NCI-H2107 (cell line): ENCODE results near the gene FBXO24.
"Not testable (repeated sequence)": the region's sequence is repeated elsewhere in the genome, so short reads cannot be mapped to it uniquely, and the experiment has no call there.

Experiments used
- DNase-seq: peaks from one replicate; lab custom pipeline; 2025; lab: John Stamatoyannopoulos, UW

FBXO24 gene

GRCh38 chr7:100586266-100587025, at the start of gene FBXO24:
FBXO24 (plus strand) TSS chr7:100586328; CDS start chr7:100586626, 298 bp downstream.
- DNase-seq, result peak; percentile 100

GRCh38 chr7:100536695-100537094, 49.4 kb upstream of the FBXO24 start:
- DNase-seq, result not testable (repeated sequence)

DNA sequence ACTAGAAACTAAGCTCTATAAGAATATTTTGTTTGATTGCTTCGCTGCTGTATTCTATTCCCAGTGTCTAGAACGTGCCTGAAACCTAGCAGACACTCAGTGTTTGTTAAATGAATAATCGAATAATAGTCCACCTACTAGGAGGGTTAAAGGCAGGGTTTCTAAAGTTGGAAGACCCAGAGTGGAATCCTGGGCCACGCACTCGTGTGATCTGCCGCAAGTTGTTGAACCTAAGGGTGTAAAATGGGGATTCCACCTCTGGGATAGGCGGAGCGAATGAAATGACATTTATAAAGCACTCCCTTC, 47.8 kb upstream of the FBXO24 start:
- DNase-seq, result no peak

DNA sequence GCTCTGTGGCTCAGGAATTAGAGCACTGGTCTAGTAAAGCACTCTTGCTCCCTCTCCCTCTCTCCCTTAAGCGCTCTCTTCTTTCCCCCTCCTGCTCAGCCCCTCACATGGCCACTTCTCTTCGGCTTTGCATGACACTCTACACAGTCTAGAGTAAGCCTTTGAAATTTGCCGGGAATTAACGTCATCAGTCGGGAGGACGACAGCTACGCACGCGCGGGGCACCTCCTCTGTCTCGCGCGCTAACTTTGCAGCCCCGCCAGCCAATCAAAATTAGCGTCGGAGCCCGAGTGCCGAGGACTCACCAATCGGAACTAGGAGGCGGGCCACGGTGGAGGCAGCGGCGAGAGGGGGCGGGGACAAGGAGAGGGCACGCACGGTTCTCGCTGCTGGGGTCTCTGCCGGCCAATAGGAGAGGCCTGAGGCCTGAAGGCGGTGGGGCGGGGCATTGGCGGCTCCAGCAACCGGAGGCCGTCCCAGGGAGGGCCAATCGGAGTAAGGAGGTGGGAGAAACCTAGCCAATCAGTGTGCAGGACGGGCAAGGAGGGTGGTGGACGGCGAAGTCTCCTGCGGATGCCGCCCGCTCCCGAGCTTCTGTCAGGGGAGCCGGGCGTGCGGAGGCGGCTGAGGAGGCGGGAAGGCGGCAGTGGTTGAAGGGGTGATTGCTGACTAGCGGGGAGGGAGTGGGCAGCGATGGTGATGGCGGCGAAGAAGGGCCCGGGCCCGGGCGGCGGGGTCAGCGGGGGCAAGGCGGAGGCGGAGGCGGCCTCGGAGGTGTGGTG, 47.3 kb upstream of the FBXO24 start, which contains the start of gene AGFG2:
Gene AGFG2, plus strand, starts transcription at position 550 of the 782 bp plus-strand sequence. Its CDS starts 144 bp downstream, at position 694.
- peak; percentile 99 for DNase-seq

GRCh38 chr7:100539436-100540006, 46.6 kb upstream of the FBXO24 start:
- DNase-seq, result no peak

DNA sequence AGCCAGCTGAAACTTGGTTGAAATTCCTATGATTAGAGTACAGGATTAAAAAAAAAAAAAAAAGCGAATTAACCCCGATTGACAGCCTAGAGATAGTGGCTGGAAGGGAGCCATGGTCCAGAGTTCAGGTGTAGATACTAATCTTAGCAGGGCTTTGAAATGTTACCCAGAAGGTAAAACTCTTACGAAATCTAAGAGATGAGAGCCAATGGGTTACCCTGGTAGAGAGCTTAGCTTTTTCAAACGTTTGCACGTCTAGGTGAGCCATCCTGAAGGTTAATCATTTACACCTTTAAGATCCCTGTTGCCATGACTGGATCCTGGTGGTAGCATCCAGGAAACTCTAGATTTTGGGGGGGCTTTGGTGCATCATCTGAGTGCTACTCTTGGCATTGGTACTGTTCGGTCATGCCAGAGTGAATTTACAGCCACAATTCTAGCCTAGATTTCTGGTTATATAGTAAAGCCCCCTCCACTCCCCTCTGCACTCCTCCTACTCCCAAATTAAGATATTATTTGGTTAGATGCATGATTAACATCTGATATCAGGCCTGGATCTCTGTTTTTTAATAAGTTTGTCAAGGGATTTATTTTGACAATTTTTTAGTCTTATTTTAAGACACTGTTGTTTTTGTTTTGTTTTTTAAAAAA, 45.9 kb upstream of the FBXO24 start:
- DNase-seq, result no peak

DNA sequence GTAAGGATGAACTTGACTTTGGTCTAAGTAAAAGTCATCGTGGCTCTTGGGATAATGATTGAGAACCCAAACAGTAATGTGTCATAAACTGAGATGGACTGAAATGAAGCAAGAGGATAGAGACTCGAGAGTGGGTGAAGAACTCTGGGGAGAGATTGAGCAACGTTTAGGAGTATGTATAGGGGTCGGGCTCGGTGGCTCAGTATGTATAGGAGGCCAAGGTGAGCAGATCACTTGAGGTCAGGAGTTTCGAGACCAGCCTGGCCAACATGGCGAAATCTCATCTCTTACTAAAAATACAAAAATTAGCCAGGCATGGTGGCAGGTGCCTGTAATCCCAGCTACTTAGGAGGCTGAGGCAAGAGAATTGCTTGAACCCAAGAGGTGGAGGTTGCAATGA, 44.8 kb upstream of the FBXO24 start:
- not testable (repeated sequence) for DNase-seq

DNA sequence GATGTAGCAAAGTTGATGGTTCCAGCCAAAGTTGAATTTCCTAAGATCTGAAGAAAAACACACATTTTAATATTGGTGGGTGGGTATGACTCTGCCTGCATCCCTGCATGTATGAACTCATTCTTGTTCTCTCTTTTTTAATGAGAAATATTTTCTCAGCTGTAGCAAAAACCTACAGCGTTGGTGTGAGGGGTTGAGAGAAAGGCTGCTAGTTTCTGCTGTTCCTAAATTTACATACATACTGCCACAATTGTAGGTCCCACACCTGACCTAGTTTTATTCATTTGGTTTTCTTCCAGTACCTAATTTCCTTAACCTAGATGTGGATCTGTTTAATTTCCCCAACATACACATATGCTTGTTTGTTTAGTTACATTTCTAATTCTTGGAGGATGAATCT, 42.5 kb upstream of the FBXO24 start:
- no peak for DNase-seq

DNA sequence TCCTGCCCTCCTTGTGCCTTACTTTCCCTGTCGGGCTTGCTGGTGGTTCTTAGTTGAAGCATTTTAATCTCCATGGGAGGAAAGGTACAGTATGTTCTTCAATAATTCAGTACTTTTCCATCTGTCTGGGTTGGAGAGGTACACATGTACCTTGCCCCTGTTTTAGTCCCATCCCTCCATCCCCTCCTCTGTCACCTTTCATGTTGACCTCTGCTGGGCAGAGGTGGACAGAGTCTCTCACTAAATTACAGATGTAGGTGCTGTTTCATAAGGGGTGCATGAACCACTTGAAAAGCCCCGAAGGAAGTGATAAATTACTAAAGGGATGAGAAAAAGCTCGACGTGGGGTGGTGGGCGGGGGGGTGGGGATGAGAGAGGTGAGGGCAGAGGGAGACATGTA, 41.7 kb upstream of the FBXO24 start:
- DNase-seq, result no peak

GRCh38 chr7:100544967-100545359, 41.2 kb upstream of the FBXO24 start:
- DNase-seq, result no peak

DNA sequence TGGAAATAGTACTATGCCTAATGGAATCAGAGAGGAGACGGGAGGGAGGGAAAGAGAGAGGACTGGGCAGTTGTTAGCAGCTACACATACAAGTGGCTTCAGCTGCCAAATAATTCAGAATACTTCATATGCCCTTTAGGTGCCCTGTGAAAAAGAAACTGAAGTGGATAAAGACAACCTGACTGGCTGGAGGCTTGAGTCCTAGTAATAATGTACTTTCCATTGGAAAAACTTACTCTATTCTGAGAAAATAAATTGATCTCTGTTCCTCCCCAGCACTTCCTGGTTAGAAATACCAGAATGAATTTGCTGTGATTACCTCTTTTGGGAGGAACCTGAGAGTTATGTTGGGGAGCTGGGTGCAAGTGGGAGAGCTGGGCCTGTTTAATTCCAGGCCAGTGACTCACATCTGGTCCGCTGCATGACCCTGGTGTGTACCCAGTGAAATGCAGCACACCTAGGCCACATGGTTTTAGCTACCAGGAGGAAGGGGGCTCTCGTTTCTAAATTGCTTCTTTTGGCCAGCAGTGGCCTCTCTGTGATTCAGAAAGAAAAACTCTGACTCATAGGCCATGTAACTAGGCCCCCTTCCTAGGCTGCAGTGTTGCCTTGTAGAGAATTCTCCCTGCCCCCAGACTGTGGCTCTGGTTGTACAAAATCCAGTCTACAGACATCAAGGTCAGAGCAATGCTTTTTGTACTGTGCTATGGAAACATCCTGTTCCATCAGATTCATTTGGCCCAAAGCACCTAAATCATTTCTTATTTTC, 40.6 kb upstream of the FBXO24 start:
- no peak for DNase-seq

DNA sequence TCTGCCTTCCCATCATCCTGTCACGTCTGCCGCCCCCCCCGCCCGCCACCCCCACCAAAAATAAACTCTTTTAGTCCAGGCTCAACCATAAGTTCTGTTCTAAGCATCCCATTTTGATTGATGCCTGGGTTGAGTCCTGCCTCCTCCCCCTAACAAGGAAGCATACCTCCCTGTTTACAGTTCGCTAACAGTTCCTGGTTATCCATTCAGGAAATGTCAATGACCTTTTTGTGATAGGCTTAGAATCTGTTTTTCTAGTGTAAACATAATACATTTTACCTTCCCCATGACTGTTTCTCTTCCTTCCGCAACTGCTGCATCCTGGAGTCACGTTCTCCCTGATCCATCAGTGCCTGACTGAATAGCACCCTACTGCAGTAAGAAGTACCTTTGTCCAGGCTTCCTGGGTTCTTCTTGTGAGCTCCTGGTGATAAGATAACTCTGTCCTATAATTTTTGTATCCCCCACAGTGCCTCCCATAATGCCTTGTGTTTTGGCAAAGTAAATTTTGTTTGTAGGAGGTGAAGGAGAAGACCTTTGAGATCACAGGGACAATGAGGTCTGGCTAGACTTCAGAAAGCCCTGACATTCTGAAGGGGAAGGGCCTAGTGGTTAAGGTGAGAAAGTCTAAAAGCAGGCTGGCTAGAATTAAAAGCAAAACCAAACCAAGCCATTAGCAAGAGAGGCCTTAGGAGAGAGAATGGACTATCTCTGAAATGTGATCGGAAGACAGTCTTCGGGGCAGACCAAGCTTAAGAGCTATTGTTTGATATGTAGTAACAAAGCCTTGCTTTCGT, 39.8 kb upstream of the FBXO24 start:
- no peak for DNase-seq

DNA sequence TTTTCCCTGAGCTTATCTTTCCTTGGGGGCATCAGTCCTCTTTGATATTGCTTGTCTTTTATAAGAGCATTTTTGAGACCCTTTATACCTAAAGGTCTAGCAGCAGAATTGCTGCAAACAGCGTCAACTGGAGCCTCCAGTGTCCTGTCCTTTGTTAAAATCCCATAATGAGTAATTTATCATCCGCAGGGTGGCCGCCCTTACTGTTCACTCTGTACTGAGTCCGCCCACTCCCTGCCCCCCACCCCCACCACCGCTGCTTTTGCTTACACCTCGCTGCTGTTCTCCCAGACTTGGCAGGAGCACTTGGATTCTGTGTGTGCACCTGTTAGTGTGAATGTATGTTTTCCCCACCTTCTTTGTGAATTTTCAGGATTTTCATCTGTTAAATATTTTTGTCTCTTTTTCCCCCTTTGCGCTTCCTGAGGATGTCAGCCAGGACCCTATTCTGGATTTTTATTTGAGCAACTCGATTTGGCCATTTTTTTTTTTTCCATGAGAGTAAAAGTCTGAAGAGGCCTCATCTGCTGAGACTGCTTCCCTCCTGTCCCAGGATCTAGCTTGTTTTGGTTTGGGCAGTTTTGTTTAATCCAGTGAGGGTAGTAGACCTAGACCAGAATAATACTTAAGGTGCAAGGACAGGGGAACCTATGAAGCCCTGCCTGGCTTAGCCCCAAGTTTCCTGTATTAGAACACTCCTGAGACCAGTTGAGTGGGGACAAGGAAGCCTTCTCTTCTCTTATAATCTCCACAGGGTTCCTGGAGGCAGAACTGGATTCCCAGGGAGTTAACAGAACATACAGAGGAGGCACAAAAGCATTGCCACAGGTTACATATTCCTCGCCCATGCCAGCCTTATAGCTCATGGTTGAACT, 39.0 kb upstream of the FBXO24 start:
- DNase-seq, result no peak

GRCh38 chr7:100547872-100548271, 38.3 kb upstream of the FBXO24 start:
- no peak for DNase-seq

DNA sequence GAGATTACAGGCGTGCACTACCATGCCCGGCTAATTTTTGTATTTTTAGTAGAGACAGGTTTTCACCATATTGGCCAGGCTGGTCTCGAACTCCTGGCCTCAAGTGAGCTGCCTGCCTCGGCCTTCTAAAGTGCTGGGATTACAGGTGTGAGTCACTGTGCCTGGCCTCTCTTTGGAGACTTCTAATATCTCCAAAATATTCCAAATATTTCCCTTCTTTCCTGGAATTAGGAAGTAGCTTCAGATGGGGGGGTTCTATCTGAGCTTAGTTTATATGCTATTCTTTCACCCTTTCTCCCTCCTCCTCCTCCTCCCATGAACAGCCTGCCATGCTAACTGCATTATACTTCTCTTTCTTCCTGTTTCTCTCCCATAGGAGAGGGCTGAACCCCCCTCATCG, 37.7 kb upstream of the FBXO24 start:
- not testable (repeated sequence) for DNase-seq

- DNase-seq, result no peak
Observed at GRCh38 chr7:100552532-100552931, 33.6 kb upstream of the FBXO24 start.

- no peak for DNase-seq
Observed at GRCh38 chr7:100553032-100553431, 33.1 kb upstream of the FBXO24 start.

- DNase-seq, result no peak
Observed at GRCh38 chr7:100555701-100556100, 30.4 kb upstream of the FBXO24 start.

DNA sequence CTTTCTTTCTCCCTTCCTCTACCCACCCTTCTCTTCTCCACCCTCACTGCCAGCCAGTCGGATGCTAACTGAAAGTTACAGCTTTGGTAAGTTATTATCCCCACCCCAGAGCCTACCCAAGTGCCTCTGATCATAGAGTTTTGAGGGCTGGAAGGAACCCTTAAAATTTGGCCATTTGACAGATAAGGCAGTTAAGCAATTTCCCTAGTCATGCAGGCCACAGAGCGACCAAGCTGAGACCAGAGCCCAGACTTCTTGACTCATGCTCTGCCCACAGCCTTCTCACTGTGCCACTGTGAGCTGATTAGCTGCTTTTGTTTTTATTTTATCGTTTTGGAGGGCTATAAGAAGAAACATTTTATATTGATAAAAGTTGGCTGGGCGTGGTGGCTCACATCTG, 29.6 kb upstream of the FBXO24 start:
- DNase-seq, result no peak

- no peak for DNase-seq
Observed at GRCh38 chr7:100559127-100559526, 27.0 kb upstream of the FBXO24 start.
